ENCODE data around the gene DCBLD2.

The DCBLD2 gene
- 0.30 to 5.7 (median 1.9) reads per million in 9 experiments for total RNA-seq

- Mint-ChIP-seq H3K4me3 (peak within 1 kb of the TSS; percentile 86 to 89), H3K9me3 (no peaks in the 10 kb centered on the region), H3K36me3 (ENCODE audit: insufficient read depth) (peaks cover 3% of the 10 kb centered on the region), H3K27me3 (peaks cover 26 to 45% of the 10 kb centered on the region in 2 donors), H3K27ac (peak within 1 kb of the TSS; percentile 29 to 41), H3K4me1 (ENCODE audit: low read depth in 2 of 2) (peaks cover 4 to 8% of the 10 kb centered on the region in 2 donors)
- ATAC-seq (replicated peaks), result peak; percentile 96
- DNase-seq, result peak; percentile 68 to 69 (median 68)
Measured at GRCh38 chr3:98901392-98902350, at the start of gene DCBLD2. TSS of gene DCBLD2 (minus strand) at chr3:98901695. CDS start at chr3:98901326, 369 bp downstream.

- Mint-ChIP-seq H3K4me1 (ENCODE audit: low read depth in 2 of 2) (no peaks in the 10 kb centered on the region), H3K9me3 (peaks cover 0 to 2% of the 10 kb centered on the region in 2 donors), H3K36me3 (ENCODE audit: insufficient read depth) (no peaks in the 10 kb centered on the region), H3K4me3 (no peak overlapping the region), H3K27ac (no peak overlapping the region), H3K27me3 (no peaks in the 10 kb centered on the region)
- ATAC-seq (replicated peaks), result no peak
- no peak for DNase-seq
Measured at GRCh38 chr3:98945666-98946065, 44.2 kb upstream of the DCBLD2 start.

GRCh38 chr3:98945101-98945524 is 43.6 kb upstream of the DCBLD2 start:
- no peak overlapping the region for H3K4me3 Mint-ChIP-seq
- H3K36me3 Mint-ChIP-seq (ENCODE audit: insufficient read depth), result no peaks in the 10 kb centered on the region
- DNase-seq (no peak), ATAC-seq (replicated peaks) (no peak)
- peaks cover 0 to 2% of the 10 kb centered on the region in 2 donors for H3K9me3 Mint-ChIP-seq
- H3K4me1 Mint-ChIP-seq (ENCODE audit: low read depth in 2 of 2), result no peaks in the 10 kb centered on the region
- no peaks in the 10 kb centered on the region for H3K27me3 Mint-ChIP-seq
- H3K27ac Mint-ChIP-seq, result no peak overlapping the region

- no peak overlapping the region for H3K4me3 Mint-ChIP-seq
- no peak overlapping the region for H3K27ac Mint-ChIP-seq
- DNase-seq, result no peak
- ATAC-seq (replicated peaks), result no peak
- H3K36me3 Mint-ChIP-seq (ENCODE audit: insufficient read depth), result no peaks in the 10 kb centered on the region
- peaks cover 11 to 12% of the 10 kb centered on the region in 2 donors for H3K9me3 Mint-ChIP-seq
- H3K4me1 Mint-ChIP-seq (ENCODE audit: low read depth in 2 of 2), result no peaks in the 10 kb centered on the region
- H3K27me3 Mint-ChIP-seq, result no peaks in the 10 kb centered on the region
Measured at GRCh38 chr3:98930413-98930812, 28.9 kb upstream of the DCBLD2 start.

- no peaks in the 10 kb centered on the region for H3K36me3 Mint-ChIP-seq (ENCODE audit: insufficient read depth)
- DNase-seq, result no peak
- H3K9me3 Mint-ChIP-seq, result no peaks in the 10 kb centered on the region
- no peak overlapping the region for H3K27ac Mint-ChIP-seq
- no peak overlapping the region for H3K4me3 Mint-ChIP-seq
- no peaks in the 10 kb centered on the region for H3K4me1 Mint-ChIP-seq (ENCODE audit: low read depth in 2 of 2)
- ATAC-seq (replicated peaks), result no peak
- peaks cover 0 to 8% of the 10 kb centered on the region in 2 donors for H3K27me3 Mint-ChIP-seq
Measured at GRCh38 chr3:98921957-98922356, 20.5 kb upstream of the DCBLD2 start.

GRCh38 chr3:98920166-98920565 is 18.7 kb upstream of the DCBLD2 start:
- no peaks in the 10 kb centered on the region for H3K9me3 Mint-ChIP-seq
- H3K27ac Mint-ChIP-seq, result no peak overlapping the region
- H3K36me3 Mint-ChIP-seq (ENCODE audit: insufficient read depth), result no peaks in the 10 kb centered on the region
- DNase-seq (no peak), ATAC-seq (replicated peaks) (no peak)
- H3K27me3 Mint-ChIP-seq, result peaks cover 0 to 8% of the 10 kb centered on the region in 2 donors
- H3K4me3 Mint-ChIP-seq, result no peak overlapping the region
- no peaks in the 10 kb centered on the region for H3K4me1 Mint-ChIP-seq (ENCODE audit: low read depth in 2 of 2)

GRCh38 chr3:98918586-98918985 is 17.1 kb upstream of the DCBLD2 start:
- ATAC-seq (replicated peaks), result no peak
- no peak for DNase-seq
- Mint-ChIP-seq H3K27ac (no peak overlapping the region), H3K4me1 (ENCODE audit: low read depth in 2 of 2) (no peaks in the 10 kb centered on the region), H3K27me3 (peaks cover 0 to 8% of the 10 kb centered on the region in 2 donors), H3K9me3 (no peaks in the 10 kb centered on the region), H3K4me3 (no peak overlapping the region), H3K36me3 (ENCODE audit: insufficient read depth) (no peaks in the 10 kb centered on the region)

- Mint-ChIP-seq H3K4me3 (no peak overlapping the region), H3K36me3 (ENCODE audit: insufficient read depth) (no peaks in the 10 kb centered on the region)
Measured at GRCh38 chr3:98917608-98918007, 16.1 kb upstream of the DCBLD2 start.

GRCh38 chr3:98914210-98915080 is 12.9 kb upstream of the DCBLD2 start:
- no peak for ATAC-seq (replicated peaks)
- Mint-ChIP-seq H3K9me3 (no peaks in the 10 kb centered on the region), H3K27me3 (no peaks in the 10 kb centered on the region), H3K4me1 (ENCODE audit: low read depth in 2 of 2) (no peaks in the 10 kb centered on the region), H3K4me3 (no peak overlapping the region), H3K36me3 (ENCODE audit: insufficient read depth) (no peaks in the 10 kb centered on the region), H3K27ac (no peak overlapping the region)
- no peak for DNase-seq

More at GRCh38 chr3:98917608-98918007, 16.1 kb upstream of the DCBLD2 start:
- DNase-seq (no peak), ATAC-seq (replicated peaks) (no peak)
- H3K27ac Mint-ChIP-seq, result no peak overlapping the region
- H3K4me1 Mint-ChIP-seq (ENCODE audit: low read depth in 2 of 2), result no peaks in the 10 kb centered on the region
- no peaks in the 10 kb centered on the region for H3K9me3 Mint-ChIP-seq
- peaks cover 0 to 8% of the 10 kb centered on the region in 2 donors for H3K27me3 Mint-ChIP-seq

GRCh38 chr3:98912448-98912847 is 11.0 kb upstream of the DCBLD2 start:
- Mint-ChIP-seq H3K27me3 (no peaks in the 10 kb centered on the region), H3K27ac (no peak overlapping the region), H3K4me1 (ENCODE audit: low read depth in 2 of 2) (no peaks in the 10 kb centered on the region), H3K9me3 (no peaks in the 10 kb centered on the region), H3K4me3 (no peak overlapping the region), H3K36me3 (ENCODE audit: insufficient read depth) (no peaks in the 10 kb centered on the region)
- DNase-seq, result no peak
- no peak for ATAC-seq (replicated peaks)

- peaks cover 2 to 8% of the 10 kb centered on the region in 2 donors for H3K4me1 Mint-ChIP-seq (ENCODE audit: low read depth in 2 of 2)
Measured at GRCh38 chr3:98906230-98906629, 4.7 kb upstream of the DCBLD2 start.

GRCh38 chr3:98903705-98904481 is 2.4 kb upstream of the DCBLD2 start:
- Mint-ChIP-seq H3K4me3 (no peak overlapping the region), H3K27me3 (peaks cover 30 to 45% of the 10 kb centered on the region in 2 donors), H3K4me1 (ENCODE audit: low read depth in 2 of 2) (peaks cover 4 to 8% of the 10 kb centered on the region in 2 donors), H3K27ac (no peak overlapping the region), H3K9me3 (no peaks in the 10 kb centered on the region), H3K36me3 (ENCODE audit: insufficient read depth) (peaks cover 3% of the 10 kb centered on the region)
- ATAC-seq (replicated peaks) (no peak), DNase-seq (no peak)

More at GRCh38 chr3:98906230-98906629, 4.7 kb upstream of the DCBLD2 start:
- Mint-ChIP-seq H3K27ac (no peak overlapping the region), H3K4me3 (no peak overlapping the region), H3K36me3 (ENCODE audit: insufficient read depth) (no peaks in the 10 kb centered on the region), H3K9me3 (no peaks in the 10 kb centered on the region), H3K27me3 (peaks cover 17 to 31% of the 10 kb centered on the region in 2 donors)
- ATAC-seq (replicated peaks) (no peak), DNase-seq (no peak)

- Mint-ChIP-seq H3K4me1 (ENCODE audit: low read depth in 2 of 2) (peaks cover 4 to 8% of the 10 kb centered on the region in 2 donors), H3K27ac (no peak overlapping the region), H3K36me3 (ENCODE audit: insufficient read depth) (peaks cover 3% of the 10 kb centered on the region), H3K9me3 (no peaks in the 10 kb centered on the region), H3K4me3 (no peak overlapping the region), H3K27me3 (peaks cover 30 to 45% of the 10 kb centered on the region in 2 donors)
- ATAC-seq (replicated peaks) (no peak), DNase-seq (no peak)
Measured at GRCh38 chr3:98903099-98903498, 1.6 kb upstream of the DCBLD2 start.

Measured in effector memory CD8-positive, alpha-beta T cell (primary cell).